Prostate gland (tissue), 2 donors: ENCODE results near the gene DCP1B.

Experiments
- CTCF ChIP-seq, 4 experiments: fragments of 200-600 bp in 2 of 4; fragments of 450-650 bp in 2 of 4; sonication (generic) in 2 of 4; IDR thresholded peaks; 1 replicate in 3 of 4; 2 replicates in 1 of 4; pipeline ENCODE4 v1.5.1; 2016 to 2019; ENCODE audit warnings: antibody characterized with exemption in 4 of 4, mild to moderate bottlenecking in 2 of 4, moderate library complexity in 2 of 4
- POLR2A ChIP-seq: fragments of 450-650 bp; IDR thresholded peaks from one replicate; pipeline ENCODE4 v1.6.1; 2016; ENCODE audit warnings: antibody characterized with exemption, mild to moderate bottlenecking
- POLR2AphosphoS5 ChIP-seq: sonication (generic); formaldehyde crosslinking; IDR thresholded peaks from one replicate; pipeline ENCODE4 v1.6.1; 2017; ENCODE audit warnings: antibody characterized with exemption

- TF ChIP-seq CTCF (IDR thresholded peaks at IDR 0.05) (no peak), POLR2AphosphoS5 (no peak), POLR2A (no peak)
These were observed 96.3 kb downstream of the DCP1B start for GRCh38 chr12:1907652-1908611.
